ENCODE data around the gene ZDHHC14. TPM values are rescaled to one million over a fixed set of nuclear protein-coding genes. Genes with fewer than 3 reads are reported as not detected.

Gene ZDHHC14
- total RNA-seq, 1 experiment from 2014 or later, result 3.2 TPM

- intact Hi-C loops (cut with micrococcal nuclease; ENCODE audit: unreplicated experiment), result no loop called here
- H3K27ac ChIP-seq (ENCODE audit: low read depth, low read length, poor library complexity, severe bottlenecking), result no peak overlapping the region
- no peaks in the 10 kb centered on the region for H3K36me3 ChIP-seq (ENCODE audit: insufficient read depth, low read length, poor library complexity, severe bottlenecking)
- ChIA-PET POLR2A (ENCODE audit: low non-redundant PET) (no interaction called here), CTCF (no interaction called here)
- no TSS peak for BruUV-seq (replicated peaks)
- peak; percentile 34 for DNase-seq (ENCODE audit: low spot score)
- H3K9me3 ChIP-seq (ENCODE audit: low read depth, low read length, poor library complexity, severe bottlenecking), result no peaks in the 10 kb centered on the region
- no peak for TF ChIP-seq CTCF (conservative IDR thresholded peaks at IDR 0.05; ENCODE audit: low read depth, low read length)
- TF ChIP-seq EZH2 (IDR thresholded peaks at IDR 0.05; ENCODE audit: borderline replicate concordance, low read depth, low read length, poor library complexity, severe bottlenecking), result no peak
- no peaks in the 10 kb centered on the region for H3K4me1 ChIP-seq (ENCODE audit: insufficient read depth, low read length, poor library complexity, severe bottlenecking)
- no peaks in the 10 kb centered on the region for H3K27me3 ChIP-seq (replicated peaks; ENCODE audit: insufficient read depth, low read depth, low read length, poor library complexity)
- H3K4me3 ChIP-seq (ENCODE audit: low read depth, low read length, poor library complexity, severe bottlenecking), result no peak overlapping the region
Observed at GRCh38 chr6:157659536-157660271, 278.7 kb downstream of the ZDHHC14 start.

GRCh38 chr6:157660414-157660813, 279.4 kb downstream of the ZDHHC14 start:
- no TSS peak for BruUV-seq (replicated peaks)
- no peak for DNase-seq (ENCODE audit: low spot score)
- H3K4me3 ChIP-seq (ENCODE audit: low read depth, low read length, poor library complexity, severe bottlenecking), result no peak overlapping the region
- POLR2A ChIA-PET (ENCODE audit: low non-redundant PET), result no interaction called here
- no peaks in the 10 kb centered on the region for H3K27me3 ChIP-seq (replicated peaks; ENCODE audit: insufficient read depth, low read depth, low read length, poor library complexity)
- H3K27ac ChIP-seq (ENCODE audit: low read depth, low read length, poor library complexity, severe bottlenecking), result no peak overlapping the region
- no peaks in the 10 kb centered on the region for H3K36me3 ChIP-seq (ENCODE audit: insufficient read depth, low read length, poor library complexity, severe bottlenecking)
- no peaks in the 10 kb centered on the region for H3K9me3 ChIP-seq (ENCODE audit: low read depth, low read length, poor library complexity, severe bottlenecking)
- CTCF ChIA-PET, result no interaction called here
- H3K4me1 ChIP-seq (ENCODE audit: insufficient read depth, low read length, poor library complexity, severe bottlenecking), result no peaks in the 10 kb centered on the region
- TF ChIP-seq CTCF (conservative IDR thresholded peaks at IDR 0.05; ENCODE audit: low read depth, low read length), result no peak
- no peak for TF ChIP-seq EZH2 (IDR thresholded peaks at IDR 0.05; ENCODE audit: borderline replicate concordance, low read depth, low read length, poor library complexity, severe bottlenecking)
- intact Hi-C loops (cut with micrococcal nuclease; ENCODE audit: unreplicated experiment), result no loop called here

GRCh38 chr6:157661652-157662051, 280.7 kb downstream of the ZDHHC14 start:
- no peak overlapping the region for H3K27ac ChIP-seq (ENCODE audit: low read depth, low read length, poor library complexity, severe bottlenecking)
- no peak for DNase-seq (ENCODE audit: low spot score)
- H3K36me3 ChIP-seq (ENCODE audit: insufficient read depth, low read length, poor library complexity, severe bottlenecking), result no peaks in the 10 kb centered on the region
- ChIA-PET CTCF (no interaction called here), POLR2A (ENCODE audit: low non-redundant PET) (no interaction called here)
- BruUV-seq (replicated peaks), result no TSS peak
- no peaks in the 10 kb centered on the region for H3K9me3 ChIP-seq (ENCODE audit: low read depth, low read length, poor library complexity, severe bottlenecking)
- no peaks in the 10 kb centered on the region for H3K4me1 ChIP-seq (ENCODE audit: insufficient read depth, low read length, poor library complexity, severe bottlenecking)
- TF ChIP-seq CTCF (conservative IDR thresholded peaks at IDR 0.05; ENCODE audit: low read depth, low read length) (no peak), EZH2 (IDR thresholded peaks at IDR 0.05; ENCODE audit: borderline replicate concordance, low read depth, low read length, poor library complexity, severe bottlenecking) (no peak)
- intact Hi-C loops (cut with micrococcal nuclease; ENCODE audit: unreplicated experiment), result no loop called here
- no peaks in the 10 kb centered on the region for H3K27me3 ChIP-seq (replicated peaks; ENCODE audit: insufficient read depth, low read depth, low read length, poor library complexity)
- no peak overlapping the region for H3K4me3 ChIP-seq (ENCODE audit: low read depth, low read length, poor library complexity, severe bottlenecking)

Measured in A673 (cell line).